ENCODE measurements around the gene AMOTL2.

The AMOTL2 gene

DNA sequence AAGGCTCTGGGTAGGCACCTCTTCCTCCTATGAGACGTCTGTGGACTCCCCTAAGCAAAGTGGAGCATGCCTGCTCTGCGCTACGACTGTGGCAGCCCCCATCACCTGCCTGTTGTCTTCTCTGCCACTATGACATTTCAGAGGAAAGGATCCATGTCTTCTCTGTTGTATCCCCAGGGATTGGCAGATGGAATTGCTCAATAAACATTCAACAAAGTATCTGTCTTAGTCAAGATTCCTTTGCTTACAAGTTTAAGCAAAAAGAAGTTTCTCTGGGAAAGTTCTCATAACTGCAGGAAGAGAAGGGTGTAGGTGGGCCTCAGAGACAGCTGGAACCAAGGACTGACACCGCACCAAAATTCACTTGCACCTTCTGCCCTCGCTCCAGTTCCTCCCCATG is 34.3 kb downstream of the AMOTL2 start:
- Histone ChIP-seq H3K27me3 (ENCODE audit: control insufficient read depth in 1 of 2, insufficient read depth in 2 of 2, low read length in 2 of 2) (no peaks in the 10 kb centered on the region), H3K27ac (ENCODE audit: low read length) (no peak overlapping the region), H3K4me3 (ENCODE audit: low read length in 2 of 2) (no peak overlapping the region), H3K9me3 (ENCODE audit: control insufficient read depth in 2 of 2, low read length in 2 of 2) (no peaks in the 10 kb centered on the region), H3K36me3 (ENCODE audit: control insufficient read depth in 2 of 2, insufficient read depth in 2 of 2, low read length in 2 of 2) (no peaks in the 10 kb centered on the region), H3K9ac (ENCODE audit: low read length in 2 of 2) (no peak overlapping the region), H3K4me1 (ENCODE audit: control insufficient read depth, insufficient read depth, low read length) (peaks cover 15% of the 10 kb centered on the region)

DNA sequence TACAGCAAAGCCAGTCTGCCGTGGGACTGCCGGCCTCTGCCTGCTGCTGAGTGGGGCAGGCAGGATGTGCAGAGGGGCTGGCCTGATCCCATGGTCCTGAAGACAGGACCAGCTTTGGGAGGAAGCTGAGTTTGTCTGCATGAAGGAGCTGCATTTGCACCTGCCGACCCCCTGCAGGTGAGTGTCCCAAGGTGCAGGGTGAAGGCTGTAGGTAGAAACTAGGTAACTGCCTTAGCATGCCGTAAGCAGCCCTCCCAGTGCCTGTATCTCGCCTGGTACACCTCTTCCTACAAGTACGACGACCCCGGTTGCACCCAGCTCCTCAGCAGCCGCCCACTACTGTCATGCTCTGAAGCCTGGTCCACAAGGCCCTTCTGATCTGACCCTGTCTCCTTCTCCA is 34.9 kb downstream of the AMOTL2 start:
- no peak overlapping the region for H3K27ac ChIP-seq (ENCODE audit: low read length)
- no peaks in the 10 kb centered on the region for H3K36me3 ChIP-seq (ENCODE audit: control insufficient read depth in 2 of 2, insufficient read depth in 2 of 2, low read length in 2 of 2)
- H3K4me1 ChIP-seq (ENCODE audit: control insufficient read depth, insufficient read depth, low read length) = peaks cover 21% of the 10 kb centered on the region
- no peak overlapping the region for H3K4me3 ChIP-seq (ENCODE audit: low read length in 2 of 2)
- H3K9ac ChIP-seq (ENCODE audit: low read length in 2 of 2) = no peak overlapping the region
- H3K27me3 ChIP-seq (ENCODE audit: control insufficient read depth in 1 of 2, insufficient read depth in 2 of 2, low read length in 2 of 2) = no peaks in the 10 kb centered on the region
- no peaks in the 10 kb centered on the region for H3K9me3 ChIP-seq (ENCODE audit: control insufficient read depth in 2 of 2, low read length in 2 of 2)

DNA sequence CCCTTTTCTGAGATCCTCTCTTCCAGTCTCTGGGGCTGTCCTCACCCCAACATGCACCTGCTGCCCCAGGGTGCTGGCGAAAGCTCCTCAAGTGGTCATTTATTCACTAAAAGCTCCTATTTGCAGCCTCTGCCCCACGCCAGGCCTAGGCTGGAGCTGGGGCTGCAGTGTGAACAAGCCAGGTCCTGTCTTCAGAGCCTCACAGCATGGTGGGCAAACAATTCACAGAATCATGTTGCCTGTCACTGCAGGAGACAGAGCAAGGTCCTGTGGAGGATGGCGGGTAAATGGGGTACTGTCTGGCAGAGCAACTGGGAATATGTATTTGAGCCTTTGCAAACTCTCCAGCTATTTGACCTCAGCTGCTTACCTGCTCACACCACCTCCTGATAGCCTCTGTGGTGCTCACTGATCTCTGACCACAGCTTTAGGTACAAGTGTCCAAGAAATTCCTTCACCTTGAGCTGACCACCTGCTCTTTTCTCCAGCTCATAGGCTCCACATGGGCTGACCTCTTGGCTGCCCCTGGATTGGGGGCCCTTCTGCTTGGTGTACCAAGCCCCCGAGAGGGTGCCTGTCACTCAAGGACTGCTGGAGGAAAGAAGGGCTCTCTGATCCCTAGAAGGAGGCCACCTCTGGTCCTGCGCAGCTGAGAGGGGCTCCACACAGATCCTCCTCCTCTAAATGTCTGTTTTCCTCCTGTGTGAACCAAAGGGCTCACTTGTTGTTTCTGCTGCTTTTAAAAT is 35.6 kb downstream of the AMOTL2 start:
- H3K9me3 ChIP-seq (ENCODE audit: control insufficient read depth in 2 of 2, low read length in 2 of 2) = no peaks in the 10 kb centered on the region
- H3K27ac ChIP-seq (ENCODE audit: low read length) = no peak overlapping the region
- H3K9ac ChIP-seq (ENCODE audit: low read length in 2 of 2) = no peak overlapping the region
- H3K36me3 ChIP-seq (ENCODE audit: control insufficient read depth in 2 of 2, insufficient read depth in 2 of 2, low read length in 2 of 2) = no peaks in the 10 kb centered on the region
- H3K27me3 ChIP-seq (ENCODE audit: control insufficient read depth in 1 of 2, insufficient read depth in 2 of 2, low read length in 2 of 2) = no peaks in the 10 kb centered on the region
- no peak overlapping the region for H3K4me3 ChIP-seq (ENCODE audit: low read length in 2 of 2)
- peaks cover 27% of the 10 kb centered on the region for H3K4me1 ChIP-seq (ENCODE audit: control insufficient read depth, insufficient read depth, low read length)

DNA sequence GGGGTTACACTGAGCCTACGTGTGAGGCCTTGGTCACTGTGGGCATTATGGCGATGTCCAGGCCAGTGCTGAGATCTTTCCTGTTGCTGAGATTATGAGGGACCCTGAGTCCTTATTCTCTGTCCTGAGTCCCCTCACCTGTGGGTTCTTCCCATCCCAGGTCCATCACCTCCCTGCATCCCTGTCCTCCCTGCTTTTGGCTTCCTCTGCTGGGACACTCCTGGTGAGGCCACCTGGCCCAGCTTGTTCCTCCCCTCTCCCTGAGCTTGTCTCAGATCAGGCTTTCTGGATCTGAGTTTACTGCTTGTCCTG is 36.1 kb downstream of the AMOTL2 start:
- H3K9ac ChIP-seq (ENCODE audit: low read length in 2 of 2) = no peak overlapping the region

DNA sequence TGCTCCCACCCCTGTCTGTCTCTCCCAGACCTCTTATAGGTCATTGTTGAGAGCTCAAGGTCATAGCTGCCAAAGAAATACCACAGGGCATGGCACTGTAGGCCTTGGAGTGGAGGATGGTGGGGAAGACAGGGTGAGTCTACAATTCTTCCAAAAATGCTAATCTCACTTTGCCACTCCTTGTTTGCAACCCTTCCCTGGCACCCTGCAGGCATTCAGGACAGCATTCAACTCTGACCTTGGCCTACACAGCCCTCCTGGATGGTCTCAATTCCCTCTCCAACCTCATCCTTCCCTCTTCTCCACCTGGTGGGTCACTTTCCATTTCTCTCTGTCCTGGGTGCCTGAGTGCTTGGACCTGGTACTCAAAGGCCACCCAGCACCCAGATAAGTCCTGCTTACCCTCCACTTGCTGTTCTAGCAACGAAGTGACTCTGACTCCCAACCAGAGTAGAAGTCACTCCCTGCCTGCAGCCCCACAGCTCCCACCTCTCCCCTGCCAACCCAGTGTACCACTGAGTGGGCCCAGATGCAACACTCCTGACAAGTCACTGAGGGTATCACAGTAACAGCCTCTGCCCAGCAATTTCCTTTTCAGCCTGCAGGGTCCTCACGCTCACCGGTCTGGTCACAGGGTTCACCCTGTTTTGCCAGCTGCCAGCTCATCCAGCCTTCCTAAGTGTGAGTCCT is 36.6 kb downstream of the AMOTL2 start:
- H3K9ac ChIP-seq (ENCODE audit: low read length in 2 of 2) = no peak overlapping the region
- no peaks in the 10 kb centered on the region for H3K36me3 ChIP-seq (ENCODE audit: control insufficient read depth in 2 of 2, insufficient read depth in 2 of 2, low read length in 2 of 2)
- H3K27ac ChIP-seq (ENCODE audit: low read length) = no peak overlapping the region
- H3K27me3 ChIP-seq (ENCODE audit: control insufficient read depth in 1 of 2, insufficient read depth in 2 of 2, low read length in 2 of 2) = no peaks in the 10 kb centered on the region
- H3K4me3 ChIP-seq (ENCODE audit: low read length in 2 of 2) = no peak overlapping the region
- H3K9me3 ChIP-seq (ENCODE audit: control insufficient read depth in 2 of 2, low read length in 2 of 2) = no peaks in the 10 kb centered on the region
- peaks cover 35% of the 10 kb centered on the region for H3K4me1 ChIP-seq (ENCODE audit: control insufficient read depth, insufficient read depth, low read length)

More for the DNA sequence above, 36.1 kb downstream of the AMOTL2 start:
- Histone ChIP-seq H3K4me3 (ENCODE audit: low read length in 2 of 2) (no peak overlapping the region), H3K4me1 (ENCODE audit: control insufficient read depth, insufficient read depth, low read length) (peaks cover 33% of the 10 kb centered on the region), H3K36me3 (ENCODE audit: control insufficient read depth in 2 of 2, insufficient read depth in 2 of 2, low read length in 2 of 2) (no peaks in the 10 kb centered on the region), H3K9me3 (ENCODE audit: control insufficient read depth in 2 of 2, low read length in 2 of 2) (no peaks in the 10 kb centered on the region), H3K27me3 (ENCODE audit: control insufficient read depth in 1 of 2, insufficient read depth in 2 of 2, low read length in 2 of 2) (no peaks in the 10 kb centered on the region), H3K27ac (ENCODE audit: low read length) (no peak overlapping the region)

DNA sequence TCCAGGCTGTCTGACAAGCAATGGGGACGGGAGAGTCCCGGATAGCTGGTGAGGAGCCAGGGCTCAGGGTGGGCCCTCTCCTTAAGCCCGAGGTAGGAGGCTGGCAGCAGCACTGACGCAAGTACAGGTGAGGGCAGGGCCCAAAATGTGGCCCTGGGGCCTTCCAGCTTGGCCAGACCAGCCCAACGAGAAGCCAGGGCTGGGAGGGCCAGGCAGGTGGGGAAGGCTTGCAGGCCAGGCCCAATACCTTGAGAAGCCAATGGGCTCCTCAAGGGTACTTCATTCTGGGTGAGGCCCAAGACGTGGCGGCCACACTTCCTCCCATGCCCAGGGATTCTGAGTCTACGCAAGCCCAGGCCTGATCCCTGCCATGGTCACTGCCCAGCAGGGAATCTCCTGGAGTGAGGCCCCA is 37.2 kb downstream of the AMOTL2 start:
- Histone ChIP-seq H3K27me3 (ENCODE audit: control insufficient read depth in 1 of 2, insufficient read depth in 2 of 2, low read length in 2 of 2) (no peaks in the 10 kb centered on the region), H3K9me3 (ENCODE audit: control insufficient read depth in 2 of 2, low read length in 2 of 2) (no peaks in the 10 kb centered on the region), H3K4me3 (ENCODE audit: low read length in 2 of 2) (no peak overlapping the region), H3K9ac (ENCODE audit: low read length in 2 of 2) (no peak overlapping the region), H3K27ac (ENCODE audit: low read length) (no peak overlapping the region), H3K36me3 (ENCODE audit: control insufficient read depth in 2 of 2, insufficient read depth in 2 of 2, low read length in 2 of 2) (no peaks in the 10 kb centered on the region), H3K4me1 (ENCODE audit: control insufficient read depth, insufficient read depth, low read length) (peaks cover 40% of the 10 kb centered on the region)

DNA sequence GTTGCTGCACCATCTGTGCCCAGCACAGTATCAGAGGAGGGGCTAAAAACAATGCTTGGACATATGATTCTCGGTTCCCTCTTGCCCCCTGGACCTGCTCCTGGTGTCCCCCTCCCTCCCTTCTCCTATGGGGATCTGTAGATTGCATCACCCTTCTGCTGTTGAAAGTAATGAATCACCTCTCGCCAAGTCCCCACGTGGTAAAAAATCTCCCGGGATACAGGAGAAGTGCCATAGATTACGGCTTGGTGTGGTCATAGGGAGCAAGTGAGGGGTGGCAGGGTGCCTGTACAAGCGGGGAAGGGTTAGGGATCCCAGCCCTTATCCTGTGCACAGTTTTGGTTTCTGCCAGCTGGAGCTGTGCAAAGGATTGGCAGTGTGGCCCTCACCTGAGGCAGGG is 37.7 kb downstream of the AMOTL2 start:
- Histone ChIP-seq H3K9ac (ENCODE audit: low read length in 2 of 2) (no peak overlapping the region), H3K9me3 (ENCODE audit: control insufficient read depth in 2 of 2, low read length in 2 of 2) (no peaks in the 10 kb centered on the region), H3K27ac (ENCODE audit: low read length) (no peak overlapping the region), H3K4me1 (ENCODE audit: control insufficient read depth, insufficient read depth, low read length) (peaks cover 45% of the 10 kb centered on the region), H3K36me3 (ENCODE audit: control insufficient read depth in 2 of 2, insufficient read depth in 2 of 2, low read length in 2 of 2) (no peaks in the 10 kb centered on the region), H3K4me3 (ENCODE audit: low read length in 2 of 2) (no peak overlapping the region), H3K27me3 (ENCODE audit: control insufficient read depth in 1 of 2, insufficient read depth in 2 of 2, low read length in 2 of 2) (no peaks in the 10 kb centered on the region)

DNA sequence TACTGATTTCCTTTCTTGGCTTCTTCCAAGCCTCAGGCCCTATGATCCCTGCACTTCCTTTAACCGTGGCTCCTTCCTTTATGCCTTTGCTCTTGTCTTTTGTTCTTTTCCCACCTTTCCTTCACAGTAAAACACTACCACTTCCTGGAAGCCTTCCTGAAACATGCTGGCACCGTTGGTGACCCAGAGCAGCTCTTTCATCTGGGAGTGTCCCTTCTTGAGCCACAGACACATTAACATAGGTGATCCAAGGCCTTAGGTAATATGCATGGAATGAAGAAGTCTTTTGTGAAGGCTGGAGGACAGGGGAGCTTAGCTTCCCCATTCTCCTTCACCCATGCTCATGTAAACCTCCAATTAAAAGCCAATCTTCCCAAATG is 39.4 kb downstream of the AMOTL2 start:
- H3K9me3 ChIP-seq (ENCODE audit: control insufficient read depth in 2 of 2, low read length in 2 of 2) = no peaks in the 10 kb centered on the region
- H3K4me3 ChIP-seq (ENCODE audit: low read length in 2 of 2) = peak overlapping the region in 1 of 2 donors; percentile 47
- no peaks in the 10 kb centered on the region for H3K27me3 ChIP-seq (ENCODE audit: control insufficient read depth in 1 of 2, insufficient read depth in 2 of 2, low read length in 2 of 2)
- no peaks in the 10 kb centered on the region for H3K36me3 ChIP-seq (ENCODE audit: control insufficient read depth in 2 of 2, insufficient read depth in 2 of 2, low read length in 2 of 2)
- H3K4me1 ChIP-seq (ENCODE audit: control insufficient read depth, insufficient read depth, low read length) = peaks cover 54% of the 10 kb centered on the region
- H3K9ac ChIP-seq (ENCODE audit: low read length in 2 of 2) = peak overlapping the region; percentile 0 to 29
- H3K27ac ChIP-seq (ENCODE audit: low read length) = peak overlapping the region; percentile 82

DNA sequence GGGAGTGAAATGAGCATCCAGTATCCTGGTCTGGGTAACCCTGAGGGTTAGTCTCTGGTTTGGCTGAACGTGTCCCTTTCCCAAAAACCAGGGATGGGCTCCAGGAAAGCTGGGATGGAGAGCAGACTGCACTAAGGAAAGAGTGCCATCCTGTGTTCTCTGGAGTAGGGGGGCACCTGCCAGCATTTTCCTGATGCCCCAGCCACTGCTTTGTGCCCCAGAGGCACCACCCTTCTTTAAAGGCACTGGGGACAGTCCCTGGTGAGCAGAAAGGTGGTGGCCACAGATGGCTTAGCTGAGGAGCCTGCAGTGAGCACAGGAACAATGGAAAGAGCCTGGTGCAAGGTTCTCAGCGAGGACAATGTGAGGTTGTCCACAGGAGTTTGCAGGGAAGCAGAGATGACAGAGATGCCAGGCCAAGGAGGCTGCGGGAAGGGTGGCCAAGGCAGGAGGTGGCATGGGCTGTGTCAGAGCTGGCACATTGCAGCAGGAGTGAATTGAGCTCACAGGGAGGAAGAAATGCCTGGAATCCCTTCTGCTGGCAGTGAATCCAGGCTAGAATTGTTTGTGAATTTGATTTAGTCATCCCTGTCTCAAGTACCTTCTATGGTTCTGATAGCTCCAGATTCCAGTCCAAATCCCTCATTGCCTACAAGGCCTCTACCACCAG is 39.9 kb downstream of the AMOTL2 start:
- H3K9me3 ChIP-seq (ENCODE audit: control insufficient read depth in 2 of 2, low read length in 2 of 2) = no peaks in the 10 kb centered on the region
- peaks cover 52% of the 10 kb centered on the region for H3K4me1 ChIP-seq (ENCODE audit: control insufficient read depth, insufficient read depth, low read length)
- peak overlapping the region; percentile 82 for H3K27ac ChIP-seq (ENCODE audit: low read length)
- peak overlapping the region in 1 of 2 donors; percentile 7 for H3K9ac ChIP-seq (ENCODE audit: low read length in 2 of 2)
- no peaks in the 10 kb centered on the region for H3K27me3 ChIP-seq (ENCODE audit: control insufficient read depth in 1 of 2, insufficient read depth in 2 of 2, low read length in 2 of 2)
- H3K36me3 ChIP-seq (ENCODE audit: control insufficient read depth in 2 of 2, insufficient read depth in 2 of 2, low read length in 2 of 2) = no peaks in the 10 kb centered on the region
- peak overlapping the region in 1 of 2 donors; percentile 47 for H3K4me3 ChIP-seq (ENCODE audit: low read length in 2 of 2)

DNA sequence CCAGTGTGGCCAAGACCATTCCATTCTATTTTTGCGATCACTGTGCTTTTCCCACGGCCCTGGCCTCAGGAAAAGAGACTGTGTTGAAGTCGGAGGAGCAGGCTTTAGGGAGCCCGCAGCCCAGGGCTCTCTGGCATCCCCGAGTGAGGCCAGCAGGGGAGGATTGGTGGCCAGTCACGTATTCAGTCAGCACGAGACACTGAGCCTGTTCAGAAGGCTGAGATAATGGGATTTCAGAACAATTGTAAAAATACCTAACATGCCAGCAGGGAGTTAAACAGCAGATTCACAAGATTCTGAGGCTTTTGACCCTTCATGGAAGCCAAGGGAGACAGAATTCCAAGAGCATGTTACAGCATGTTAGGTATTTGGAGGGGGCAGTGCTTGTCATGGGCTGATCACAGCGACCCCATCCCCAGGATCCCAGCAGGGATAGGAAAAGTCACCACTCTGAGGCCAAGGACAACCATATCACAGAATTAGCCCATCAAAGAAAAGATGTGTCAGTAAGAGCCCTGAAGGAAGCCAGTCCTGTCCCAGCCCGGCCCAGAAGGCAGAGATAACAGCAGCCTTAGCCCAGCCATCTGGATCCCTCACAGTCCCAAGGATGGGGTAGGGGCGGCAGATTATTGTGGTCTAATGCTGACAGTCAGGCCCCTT is 40.6 kb downstream of the AMOTL2 start:
- Histone ChIP-seq H3K9ac (ENCODE audit: low read length in 2 of 2) (peak overlapping the region; percentile 7 to 64), H3K27me3 (ENCODE audit: control insufficient read depth in 1 of 2, insufficient read depth in 2 of 2, low read length in 2 of 2) (no peaks in the 10 kb centered on the region), H3K4me3 (ENCODE audit: low read length in 2 of 2) (peak overlapping the region in 1 of 2 donors; percentile 40), H3K27ac (ENCODE audit: low read length) (peak overlapping the region; percentile 82), H3K9me3 (ENCODE audit: control insufficient read depth in 2 of 2, low read length in 2 of 2) (no peaks in the 10 kb centered on the region), H3K4me1 (ENCODE audit: control insufficient read depth, insufficient read depth, low read length) (peaks cover 52% of the 10 kb centered on the region), H3K36me3 (ENCODE audit: control insufficient read depth in 2 of 2, insufficient read depth in 2 of 2, low read length in 2 of 2) (no peaks in the 10 kb centered on the region)
